ENCODE data around the gene INPP1.
"Not testable (repeated sequence)": the region's sequence is repeated elsewhere in the genome, so short reads cannot be mapped to it uniquely, and the experiment has no call there.

Gene INPP1, protein sequence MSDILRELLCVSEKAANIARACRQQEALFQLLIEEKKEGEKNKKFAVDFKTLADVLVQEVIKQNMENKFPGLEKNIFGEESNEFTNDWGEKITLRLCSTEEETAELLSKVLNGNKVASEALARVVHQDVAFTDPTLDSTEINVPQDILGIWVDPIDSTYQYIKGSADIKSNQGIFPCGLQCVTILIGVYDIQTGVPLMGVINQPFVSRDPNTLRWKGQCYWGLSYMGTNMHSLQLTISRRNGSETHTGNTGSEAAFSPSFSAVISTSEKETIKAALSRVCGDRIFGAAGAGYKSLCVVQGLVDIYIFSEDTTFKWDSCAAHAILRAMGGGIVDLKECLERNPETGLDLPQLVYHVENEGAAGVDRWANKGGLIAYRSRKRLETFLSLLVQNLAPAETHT

DNA sequence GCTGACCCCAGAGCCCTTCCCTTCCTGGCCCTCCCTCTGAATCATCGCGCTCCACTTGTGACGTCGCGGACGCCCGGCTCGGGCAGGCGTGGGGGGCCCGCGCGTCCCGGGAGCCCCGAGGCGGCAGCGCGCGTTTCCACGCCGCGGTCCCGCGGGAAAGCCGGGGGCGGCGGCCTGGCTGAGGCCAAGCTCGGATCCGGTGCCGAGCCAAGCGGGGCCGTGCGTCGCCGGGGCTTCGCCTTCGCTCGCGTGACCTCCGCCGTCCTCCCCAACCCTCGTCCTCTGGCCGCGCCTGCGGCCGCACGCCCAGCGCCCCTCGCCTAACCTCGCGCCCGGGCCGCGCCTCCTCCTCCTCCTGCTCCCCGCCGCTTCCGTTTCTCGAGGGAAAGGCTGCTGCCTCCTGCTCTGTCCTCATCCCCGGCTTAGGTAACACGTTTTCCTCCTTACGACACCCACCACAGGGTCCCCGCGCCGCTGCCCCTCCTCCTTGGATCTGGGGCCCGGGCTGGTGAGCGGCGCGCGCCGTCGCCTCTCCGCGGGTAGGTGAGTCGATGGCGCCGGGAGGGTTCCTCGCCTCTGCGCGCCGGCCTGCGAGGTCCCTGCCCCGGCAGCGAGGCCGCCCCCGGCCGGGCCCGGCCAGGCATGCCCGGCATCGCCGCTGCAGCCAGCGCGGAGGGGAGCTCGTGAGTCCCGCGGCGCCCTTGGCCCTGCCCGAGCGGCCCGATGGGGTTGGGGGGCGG is at the start of gene INPP1:
TSS of gene INPP1 (plus strand) at position 54 of the 740 bp plus-strand sequence. CDS start 16,514 bp downstream, outside the sequence.
- DNase-seq (ENCODE audit: low read depth): no peak
- peak within 1 kb of the TSS; percentile 55 for H3K4me3 ChIP-seq (ENCODE audit: control insufficient read depth, low read depth, low read length)
- TF ChIP-seq, protein P1, sequence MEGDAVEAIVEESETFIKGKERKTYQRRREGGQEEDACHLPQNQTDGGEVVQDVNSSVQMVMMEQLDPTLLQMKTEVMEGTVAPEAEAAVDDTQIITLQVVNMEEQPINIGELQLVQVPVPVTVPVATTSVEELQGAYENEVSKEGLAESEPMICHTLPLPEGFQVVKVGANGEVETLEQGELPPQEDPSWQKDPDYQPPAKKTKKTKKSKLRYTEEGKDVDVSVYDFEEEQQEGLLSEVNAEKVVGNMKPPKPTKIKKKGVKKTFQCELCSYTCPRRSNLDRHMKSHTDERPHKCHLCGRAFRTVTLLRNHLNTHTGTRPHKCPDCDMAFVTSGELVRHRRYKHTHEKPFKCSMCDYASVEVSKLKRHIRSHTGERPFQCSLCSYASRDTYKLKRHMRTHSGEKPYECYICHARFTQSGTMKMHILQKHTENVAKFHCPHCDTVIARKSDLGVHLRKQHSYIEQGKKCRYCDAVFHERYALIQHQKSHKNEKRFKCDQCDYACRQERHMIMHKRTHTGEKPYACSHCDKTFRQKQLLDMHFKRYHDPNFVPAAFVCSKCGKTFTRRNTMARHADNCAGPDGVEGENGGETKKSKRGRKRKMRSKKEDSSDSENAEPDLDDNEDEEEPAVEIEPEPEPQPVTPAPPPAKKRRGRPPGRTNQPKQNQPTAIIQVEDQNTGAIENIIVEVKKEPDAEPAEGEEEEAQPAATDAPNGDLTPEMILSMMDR (IDR thresholded peaks at IDR 0.05; ENCODE audit: control insufficient read depth, insufficient read depth, low read depth, low read length, missing control alignments): no peak

DNA sequence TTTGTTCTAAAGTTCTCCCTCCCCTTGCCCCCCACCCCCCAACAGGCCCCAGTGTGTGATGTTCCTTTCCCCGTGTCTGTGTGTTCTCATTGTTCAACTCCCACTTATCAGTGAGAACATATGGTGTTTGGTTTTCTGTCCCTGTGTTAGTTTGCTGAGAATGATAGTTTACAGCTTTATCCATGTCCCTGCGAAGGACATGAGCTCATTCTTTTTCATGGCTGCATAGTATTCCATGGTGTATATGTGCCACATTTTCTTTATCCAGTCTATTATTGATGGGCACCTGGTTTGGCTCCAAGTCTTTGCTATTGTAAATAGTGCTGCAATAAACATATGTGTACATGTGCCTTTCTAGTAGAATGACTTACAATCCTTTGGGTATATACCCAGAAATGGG is 45.5 kb upstream of the INPP1 start:
- DNase-seq (ENCODE audit: low read depth); H3K4me3 ChIP-seq (ENCODE audit: control insufficient read depth, low read depth, low read length): not testable (repeated sequence)

DNA sequence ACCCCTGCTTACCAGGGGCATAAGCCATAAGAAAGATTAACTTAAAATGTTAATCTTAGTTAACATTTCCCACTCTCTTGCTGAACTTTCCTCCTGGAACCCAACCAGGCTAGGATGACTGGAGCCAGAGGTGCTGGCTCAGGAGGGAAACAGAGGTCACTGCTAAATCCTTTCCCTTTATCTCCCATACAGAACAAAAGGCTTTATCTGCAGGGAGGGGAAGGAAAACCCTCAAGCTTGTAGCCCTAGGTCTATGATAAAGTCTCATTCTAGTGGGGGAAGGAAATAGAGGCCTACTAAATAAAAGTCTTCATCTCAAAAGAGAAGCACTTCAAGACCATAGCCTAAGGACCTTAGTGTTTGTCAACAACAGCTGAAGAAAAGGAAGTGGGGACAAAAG is 42.4 kb upstream of the INPP1 start:
- TF ChIP-seq, protein P1 (IDR thresholded peaks at IDR 0.05; ENCODE audit: control insufficient read depth, insufficient read depth, low read depth, low read length, missing control alignments): no peak
- no peak overlapping the region for H3K4me3 ChIP-seq (ENCODE audit: control insufficient read depth, low read depth, low read length)
- no peak for DNase-seq (ENCODE audit: low read depth)

DNA sequence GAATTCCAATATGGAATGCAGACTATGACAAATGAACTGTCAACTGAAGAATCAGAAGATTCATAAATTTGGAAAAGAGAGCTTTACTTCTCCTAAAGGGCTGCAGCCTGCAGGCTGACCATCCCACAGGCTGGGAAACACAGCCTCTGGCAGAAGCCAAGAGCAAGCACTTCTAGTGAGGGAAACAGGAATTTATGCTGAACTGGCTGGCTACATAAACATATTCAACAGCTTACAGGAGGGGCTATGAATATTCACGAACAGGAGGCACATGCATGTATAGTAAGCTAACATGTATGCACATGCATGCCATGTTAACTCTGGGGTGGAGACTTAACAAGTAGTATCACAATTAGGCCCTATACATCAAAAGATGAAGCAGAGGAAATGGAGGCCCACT is 41.3 kb upstream of the INPP1 start:
- TF ChIP-seq, protein P1 (IDR thresholded peaks at IDR 0.05; ENCODE audit: control insufficient read depth, insufficient read depth, low read depth, low read length, missing control alignments): no peak
- no peak for DNase-seq (ENCODE audit: low read depth)
- no peak overlapping the region for H3K4me3 ChIP-seq (ENCODE audit: control insufficient read depth, low read depth, low read length)

DNA sequence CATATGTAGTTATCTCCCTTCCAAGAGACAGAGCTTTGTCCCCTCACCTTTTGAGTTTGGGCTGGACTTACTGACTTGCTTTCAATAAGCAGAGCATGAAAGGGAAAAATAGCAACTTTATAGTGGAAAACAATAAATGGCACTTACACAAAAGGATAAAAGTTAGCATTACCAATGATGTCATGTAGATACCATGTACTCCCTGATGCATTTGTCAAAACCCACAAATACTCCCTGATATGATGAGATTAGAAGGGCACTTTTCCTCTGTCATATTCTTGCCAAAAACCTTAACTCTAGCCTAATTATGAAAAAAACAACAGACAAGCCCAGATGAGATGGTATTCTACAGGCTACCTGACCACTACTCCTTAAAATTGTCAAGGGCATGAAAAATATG is 39.7 kb upstream of the INPP1 start:
- TF ChIP-seq, protein P1 (IDR thresholded peaks at IDR 0.05; ENCODE audit: control insufficient read depth, insufficient read depth, low read depth, low read length, missing control alignments): no peak
- DNase-seq (ENCODE audit: low read depth): no peak
- H3K4me3 ChIP-seq (ENCODE audit: control insufficient read depth, low read depth, low read length): no peak overlapping the region

DNA sequence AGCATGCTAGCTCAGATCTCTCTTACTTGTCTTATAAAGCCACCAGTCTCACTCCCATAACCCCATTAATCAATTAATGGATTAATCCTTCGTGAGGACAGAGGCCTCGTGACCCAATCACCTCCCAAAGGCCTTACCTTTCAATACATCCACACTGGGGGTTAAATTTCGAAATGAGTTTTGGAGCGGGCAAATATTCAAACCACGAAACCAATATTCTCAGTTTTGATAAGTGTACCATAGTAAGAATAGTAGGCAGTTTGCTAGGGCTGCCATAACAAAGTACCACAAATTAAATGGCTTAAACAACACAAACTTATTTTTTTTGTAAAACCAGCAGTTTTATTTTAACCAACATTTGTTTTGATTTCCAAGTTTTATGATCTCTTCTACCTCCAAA is 39.0 kb upstream of the INPP1 start:
- no peak for DNase-seq (ENCODE audit: low read depth)
- no peak overlapping the region for H3K4me3 ChIP-seq (ENCODE audit: control insufficient read depth, low read depth, low read length)
- TF ChIP-seq, protein P1 (IDR thresholded peaks at IDR 0.05; ENCODE audit: control insufficient read depth, insufficient read depth, low read depth, low read length, missing control alignments): no peak

DNA sequence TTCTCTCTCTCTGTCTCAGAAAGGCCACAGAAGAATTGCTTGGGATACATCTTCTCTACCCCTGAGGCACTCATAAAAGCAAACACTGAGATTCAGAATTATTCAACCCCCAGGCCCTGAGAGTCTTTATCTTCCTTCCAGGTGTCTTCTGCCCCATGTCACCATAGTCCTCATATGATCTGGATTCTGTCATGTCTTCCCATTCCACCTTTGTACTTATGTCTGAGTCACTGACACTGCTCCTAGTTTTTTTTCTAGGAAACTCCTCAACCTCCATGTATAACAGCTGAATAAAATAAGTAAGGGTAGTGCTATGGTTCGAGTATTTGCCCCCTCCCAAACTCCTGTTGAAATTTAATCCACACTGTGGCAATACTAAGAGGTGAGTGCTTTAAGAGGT is 35.4 kb upstream of the INPP1 start:
- TF ChIP-seq, protein P1 (IDR thresholded peaks at IDR 0.05; ENCODE audit: control insufficient read depth, insufficient read depth, low read depth, low read length, missing control alignments): no peak
- no peak for DNase-seq (ENCODE audit: low read depth)
- H3K4me3 ChIP-seq (ENCODE audit: control insufficient read depth, low read depth, low read length): no peak overlapping the region
